PFSK-1 (cell line): ENCODE data around the gene CALHM4. TPM values are rescaled to one million over a fixed set of nuclear protein-coding genes. Genes with fewer than 3 reads are reported as not detected.

Source experiments
- FOXP2 ChIP-seq: optimal IDR thresholded peaks from 2 replicates; pipeline ENCODE3; 2011; ENCODE audit warnings: borderline replicate concordance, control low read depth, inconsistent platforms; ENCODE audit not compliant: insufficient read depth; ENCODE audit errors: extremely low read length, extremely low read depth
- POLR2AphosphoS5 ChIP-seq: IDR thresholded peaks from 2 replicates; pipeline ENCODE4 v1.6.1; 2012; ENCODE audit warnings: low read depth, mild to moderate bottlenecking, control low read depth, low read length, moderate library complexity
- REST ChIP-seq, 2 experiments: IDR thresholded peaks; 2 replicates each; pipeline versions ENCODE4 v1.6.1 to v1.8.0; 2011 to 2012; ENCODE audit warnings: low read depth in 2 of 2, low read length in 2 of 2, control low read depth in 1 of 2, inconsistent platforms in 1 of 2, mild to moderate bottlenecking in 1 of 2, moderate library complexity in 1 of 2; ENCODE audit not compliant: insufficient read depth in 1 of 2
- SIN3A ChIP-seq: IDR thresholded peaks from 2 replicates; pipeline ENCODE4 v1.6.1; 2012; ENCODE audit warnings: mild to moderate bottlenecking, low read length, moderate library complexity, borderline replicate concordance; ENCODE audit not compliant: insufficient read depth
- TAF1 ChIP-seq: IDR thresholded peaks from 2 replicates; pipeline ENCODE4 v1.6.1; 2012; ENCODE audit warnings: low read length, control low read depth, borderline replicate concordance; ENCODE audit not compliant: insufficient read depth
- polyA plus RNA-seq: library from polyadenylated mRNA; unstranded; fragments of >200 nt; gene quantifications from one replicate; pipeline ENCODE4 v1.2.1, GENCODE V29; 2012; ENCODE audit warnings: low read depth, missing spikeins; ENCODE audit not compliant: insufficient read length

Gene CALHM4, protein sequence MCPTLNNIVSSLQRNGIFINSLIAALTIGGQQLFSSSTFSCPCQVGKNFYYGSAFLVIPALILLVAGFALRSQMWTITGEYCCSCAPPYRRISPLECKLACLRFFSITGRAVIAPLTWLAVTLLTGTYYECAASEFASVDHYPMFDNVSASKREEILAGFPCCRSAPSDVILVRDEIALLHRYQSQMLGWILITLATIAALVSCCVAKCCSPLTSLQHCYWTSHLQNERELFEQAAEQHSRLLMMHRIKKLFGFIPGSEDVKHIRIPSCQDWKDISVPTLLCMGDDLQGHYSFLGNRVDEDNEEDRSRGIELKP
- not detected for polyA plus RNA-seq

GRCh38 chr6:116553451-116553850, at the start of gene CALHM4:
Gene CALHM4, plus strand, starts transcription at chr6:116553751. Its CDS starts 43 bp downstream, at chr6:116553794.
- no peak for TF ChIP-seq POLR2AphosphoS5
- no peak for TF ChIP-seq FOXP2
- TF ChIP-seq SIN3A: no peak
- no peak for TF ChIP-seq REST (IDR thresholded peaks at IDR 0.05; ENCODE audit: insufficient read depth in 1 of 2, low read depth in 2 of 2, low read length in 2 of 2)
- no peak for TF ChIP-seq TAF1

DNA sequence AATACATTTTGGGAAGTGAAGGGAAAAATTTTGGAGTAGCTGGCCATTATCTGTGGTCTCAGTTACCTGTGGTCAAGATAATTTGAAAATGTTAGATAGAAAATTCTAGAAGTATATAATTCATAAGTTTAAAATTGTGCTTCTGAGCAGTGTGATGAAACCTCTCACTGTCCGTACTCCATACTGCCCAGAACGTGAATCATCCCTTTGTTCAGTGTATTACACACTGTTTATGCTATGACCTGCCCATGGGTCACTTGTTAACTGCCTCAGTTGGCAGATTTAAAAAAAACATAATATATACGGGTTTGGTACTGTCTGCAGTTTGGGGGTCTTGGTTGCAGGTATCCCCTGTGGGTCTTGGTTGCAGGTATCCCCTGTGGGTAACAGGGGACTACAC, 46.2 kb upstream of the CALHM4 start:
- TF ChIP-seq SIN3A: no peak
- TF ChIP-seq POLR2AphosphoS5: no peak
- no peak for TF ChIP-seq TAF1
- TF ChIP-seq FOXP2: no peak
- TF ChIP-seq REST (IDR thresholded peaks at IDR 0.05; ENCODE audit: insufficient read depth in 1 of 2, low read depth in 2 of 2, low read length in 2 of 2): no peak

- TF ChIP-seq REST (IDR thresholded peaks at IDR 0.05; ENCODE audit: insufficient read depth in 1 of 2, low read depth in 2 of 2, low read length in 2 of 2) (no peak), SIN3A (no peak), POLR2AphosphoS5 (no peak)
Observed at GRCh38 chr6:116508527-116508926, 45.0 kb upstream of the CALHM4 start.

DNA sequence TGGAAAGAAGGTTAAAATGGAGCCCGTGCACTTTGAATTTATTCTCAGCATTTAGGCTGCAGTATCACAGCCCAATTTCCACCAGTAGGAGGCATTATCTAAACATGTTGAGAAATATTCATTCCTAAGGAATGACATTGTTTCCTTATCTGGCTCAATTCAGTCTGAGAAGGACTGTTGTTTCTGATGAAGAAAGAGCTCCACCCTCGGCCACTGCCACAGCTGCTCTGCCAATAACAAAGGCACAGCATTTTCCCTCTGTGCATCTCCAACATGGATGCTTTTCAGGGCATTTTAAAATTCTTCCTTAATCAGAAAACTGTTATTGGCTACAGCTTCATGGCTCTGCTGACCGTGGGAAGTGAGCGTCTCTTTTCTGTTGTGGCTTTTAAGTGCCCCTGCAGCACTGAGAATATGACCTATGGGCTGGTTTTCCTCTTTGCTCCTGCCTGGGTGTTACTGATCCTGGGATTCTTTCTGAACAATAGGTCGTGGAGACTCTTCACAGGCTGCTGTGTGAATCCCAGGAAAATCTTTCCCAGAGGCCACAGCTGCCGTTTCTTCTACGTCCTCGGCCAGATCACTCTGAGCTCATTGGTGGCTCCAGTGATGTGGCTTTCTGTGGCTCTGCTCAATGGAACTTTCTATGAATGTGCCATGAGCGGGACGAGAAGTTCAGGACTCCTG, 42.0 kb upstream of the CALHM4 start, which contains the start of gene CALHM5:
TSS of gene CALHM5 (plus strand) at position 216 of the 687 bp plus-strand sequence. CDS start at position 274, 58 bp downstream.
- TF ChIP-seq POLR2AphosphoS5 (no peak), FOXP2 (no peak), TAF1 (no peak), SIN3A (no peak), REST (IDR thresholded peaks at IDR 0.05; ENCODE audit: insufficient read depth in 1 of 2, low read depth in 2 of 2, low read length in 2 of 2) (no peak)
